Measurements from ENCODE around the gene TIMP1. TPM values are rescaled to one million over a fixed set of nuclear protein-coding genes. Genes with fewer than 3 reads are reported as not detected.

The TIMP1 gene
- polyA plus RNA-seq, 1 of the 3 experiments (the other 2 are of a cell fraction), result 323 TPM

- no peaks in the 10 kb centered on the region for H3K9me2 ChIP-seq
- H3F3A ChIP-seq (replicated peaks; ENCODE audit: insufficient read depth), result peaks cover 8% of the 10 kb centered on the region
- no peak overlapping the region for H3K27ac ChIP-seq (ENCODE audit: low read depth in 2 of 2, low read length in 1 of 2)
- TF ChIP-seq FOSL2 (IDR thresholded peaks at IDR 0.05; ENCODE audit: borderline replicate concordance, low read depth), result no peak
- no peak for TF ChIP-seq POLR2AphosphoS5 (IDR thresholded peaks at IDR 0.05; ENCODE audit: low read depth, low read length)
- no peak for TF ChIP-seq TCF12 (IDR thresholded peaks at IDR 0.05)
- no peak for TF ChIP-seq NFIC (IDR thresholded peaks at IDR 0.05; ENCODE audit: borderline replicate concordance)
- TF ChIP-seq SIN3A (IDR thresholded peaks at IDR 0.05; ENCODE audit: borderline replicate concordance, low read depth, low read length), result no peak
- no peak for TF ChIP-seq CTCF (IDR thresholded peaks at IDR 0.05)
- no peak for TF ChIP-seq RXRA (IDR thresholded peaks at IDR 0.05; ENCODE audit: borderline replicate concordance, low read depth)
- no peak for TF ChIP-seq EP300 (IDR thresholded peaks at IDR 0.05; ENCODE audit: borderline replicate concordance in 1 of 2, low read depth in 1 of 2, low read length in 1 of 2)
- no peak for TF ChIP-seq ELF1 (IDR thresholded peaks at IDR 0.05)
- H3K9me3 ChIP-seq, result no peaks in the 10 kb centered on the region
- peaks cover 13% of the 10 kb centered on the region; the same call in 1 of the 2 replicates for H3K79me2 ChIP-seq (ENCODE audit: insufficient read depth)
- no peaks in the 10 kb centered on the region for H4K20me1 ChIP-seq (ENCODE audit: insufficient read depth)
- peak overlapping the region; percentile 80; the same call in 1 of the 2 replicates for H3K9ac ChIP-seq
- CTCF ChIA-PET, result interaction anchor here (3.1 kb wide), 1 partner anchor 61 kb away, joined by 9 read pairs; no protein-coding TSS in a partner anchor
- H3K4me3 ChIP-seq (ENCODE audit: low read depth in 2 of 2, low read length in 1 of 2), result peak overlapping the region; percentile 54 to 67; a peak in 3 of 4 replicates
- no peak overlapping the region for H2AFZ ChIP-seq (ENCODE audit: low read depth)
- H3K4me1 ChIP-seq (ENCODE audit: control insufficient read depth in 1 of 2, insufficient read depth in 2 of 2, low read depth in 1 of 2, low read length in 1 of 2), result peaks cover 0 to 2% of the 10 kb centered on the region in 2 experiments; a peak in 1 of 4 replicates
- POLR2A ChIA-PET, result no interaction called here
- peaks cover 0 to 2% of the 10 kb centered on the region in 2 experiments for H3K36me3 ChIP-seq (replicated peaks in 1 of 2; ENCODE audit: control insufficient read depth in 1 of 2, insufficient read depth in 2 of 2, low read length in 1 of 2)
- peak overlapping the region; percentile 82 for H3K4me2 ChIP-seq
- DNase-seq, result no peak
- no peaks in the 10 kb centered on the region; the same call in 1 of the 2 replicates for H3K27me3 ChIP-seq (ENCODE audit: insufficient read depth)
- WGBS (ENCODE audit: low lambda C conversion rate), result 52% methylated on average over 7 of the region's 8 CpGs
Measured at GRCh38 chrX:47583240-47583861, 1.1 kb downstream of the TIMP1 start.

DNA sequence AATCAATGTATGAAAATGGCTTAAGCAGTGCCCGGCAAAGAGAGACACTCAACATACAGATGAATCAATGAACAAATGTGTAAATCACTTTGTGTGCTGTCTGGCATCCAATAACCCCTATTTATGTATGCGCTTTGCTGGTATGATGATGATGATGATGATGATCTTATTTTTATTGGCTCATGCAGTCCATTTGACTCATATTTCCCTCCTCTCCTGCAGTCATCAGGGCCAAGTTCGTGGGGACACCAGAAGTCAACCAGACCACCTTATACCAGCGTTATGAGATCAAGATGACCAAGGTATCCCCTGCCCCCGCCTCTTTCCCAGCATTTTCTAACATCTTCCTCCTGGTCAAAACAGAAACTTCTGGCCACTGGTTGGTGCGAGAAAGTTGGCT, 2.5 kb downstream of the TIMP1 start:
- CTCF ChIA-PET, result no interaction called here
- Histone ChIP-seq H3K9me2 (no peaks in the 10 kb centered on the region), H4K20me1 (ENCODE audit: insufficient read depth) (no peaks in the 10 kb centered on the region), H3K79me2 (ENCODE audit: insufficient read depth) (peaks cover 13% of the 10 kb centered on the region; the same call in 1 of the 2 replicates), H3K4me1 (ENCODE audit: control insufficient read depth in 1 of 2, insufficient read depth in 2 of 2, low read depth in 1 of 2, low read length in 1 of 2) (peaks cover 0 to 2% of the 10 kb centered on the region in 2 experiments; a peak in 1 of 4 replicates), H3K4me2 (no peak overlapping the region), H3K9ac (no peak overlapping the region), H3F3A (replicated peaks; ENCODE audit: insufficient read depth) (peaks cover 8% of the 10 kb centered on the region), H3K36me3 (replicated peaks in 1 of 2; ENCODE audit: control insufficient read depth in 1 of 2, insufficient read depth in 2 of 2, low read length in 1 of 2) (peaks cover 0 to 2% of the 10 kb centered on the region in 2 experiments), H3K9me3 (no peaks in the 10 kb centered on the region), H3K27me3 (ENCODE audit: insufficient read depth) (no peaks in the 10 kb centered on the region), H2AFZ (ENCODE audit: low read depth) (no peak overlapping the region), H3K4me3 (ENCODE audit: low read depth in 2 of 2, low read length in 1 of 2) (no peak overlapping the region), H3K27ac (ENCODE audit: low read depth in 2 of 2, low read length in 1 of 2) (no peak overlapping the region)
- whole genome bisulfite sequencing (ENCODE audit: low lambda C conversion rate), result 56% methylated on average over 6 of the region's 6 CpGs
- no peak for DNase-seq
- POLR2A ChIA-PET, result no interaction called here
- TF ChIP-seq FOXJ3 (CRISPR knock-in tag; IDR thresholded peaks at IDR 0.05), result no peak
- no peak for TF ChIP-seq NRF1 (IDR thresholded peaks at IDR 0.05; ENCODE audit: low read depth, low read length)
- TF ChIP-seq RXRA (IDR thresholded peaks at IDR 0.05; ENCODE audit: borderline replicate concordance, low read depth), result no peak
- TF ChIP-seq SMC3 (IDR thresholded peaks at IDR 0.05; ENCODE audit: low read depth, low read length), result no peak
- TF ChIP-seq JUND (IDR thresholded peaks at IDR 0.05), result no peak
